SH-SY5Y (cell line): ENCODE measurements around the gene SUSD1.

Source experiments
- GATA2 ChIP-seq: IDR thresholded peaks from 2 replicates; pipeline ENCODE4 v1.6.1; 2011; ENCODE audit warnings: mild to moderate bottlenecking, low read depth, low read length
- GATA3 ChIP-seq: IDR thresholded peaks from 2 replicates; pipeline ENCODE4 v1.6.1; 2011; ENCODE audit warnings: low read depth, mild to moderate bottlenecking, low read length, moderate library complexity

DNA sequence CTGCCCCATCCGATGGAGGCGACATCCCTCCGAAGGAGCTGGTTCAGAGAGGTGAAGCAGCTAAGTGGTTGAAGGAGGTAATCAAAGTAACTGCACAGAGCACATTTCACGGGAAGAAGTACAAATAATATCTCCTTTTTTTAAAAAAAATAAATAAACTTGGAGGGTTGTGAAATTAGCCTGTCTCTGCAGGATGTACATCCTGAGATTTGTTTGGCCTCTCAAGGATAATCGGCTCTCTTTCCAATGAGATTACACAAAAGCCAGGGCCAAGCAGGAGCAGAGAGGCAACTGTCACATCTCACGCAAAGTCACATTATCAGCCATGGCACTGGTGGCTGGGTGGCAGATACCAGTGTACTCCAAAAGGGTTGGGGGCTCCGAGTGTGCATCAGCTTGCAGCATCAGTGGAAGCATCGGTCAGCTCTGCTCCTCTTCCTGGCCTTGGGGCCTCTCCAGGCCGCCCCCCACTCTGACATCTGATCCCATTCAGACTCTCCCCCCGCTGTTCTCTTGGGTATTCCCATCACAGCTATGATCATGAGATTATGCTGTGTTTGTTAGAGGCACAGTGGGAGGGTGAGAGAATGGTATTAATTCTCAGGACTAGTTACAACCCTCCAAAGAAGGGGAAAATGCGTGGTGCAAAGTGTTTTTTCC lies 168.6 kb downstream of the SUSD1 start:
- TF ChIP-seq GATA2 (no peak), GATA3 (no peak)
